Nephron progenitor cell (in vitro differentiated cells): ENCODE measurements around the gene RNASEH2C.
"Not testable (repeated sequence)": the region's sequence is repeated elsewhere in the genome, so short reads cannot be mapped to it uniquely, and the experiment has no call there.

ENCODE experiments used
- DNase-seq: peaks from one replicate; pipeline ENCODE4 v3.0.0; 2021
- H3K27ac Mint-ChIP-seq: 2 replicates; pipeline ENCODE4 v1.8.0; 2021; ENCODE audit warnings: mild to moderate bottlenecking, moderate library complexity, mixed read lengths
- H3K27me3 Mint-ChIP-seq: 2 replicates; pipeline ENCODE4 v1.8.0; 2021; ENCODE audit warnings: mild to moderate bottlenecking, low read depth, mixed read lengths; ENCODE audit not compliant: poor library complexity
- H3K36me3 Mint-ChIP-seq: 2 replicates; pipeline ENCODE4 v1.8.0; 2021; ENCODE audit warnings: low read depth, mixed read lengths
- H3K4me1 Mint-ChIP-seq: 2 replicates; pipeline ENCODE4 v1.8.0; 2021; ENCODE audit warnings: mixed read lengths
- H3K4me3 Mint-ChIP-seq: 2 replicates; pipeline ENCODE4 v1.8.0; 2021; ENCODE audit warnings: mild to moderate bottlenecking, moderate library complexity, mixed read lengths
- H3K9me3 Mint-ChIP-seq: 2 replicates; pipeline ENCODE4 v1.8.0; 2021; ENCODE audit warnings: mild to moderate bottlenecking, moderate library complexity, mixed read lengths
- TF ChIP-seq, protein P1 (sequence below): fragments of 200-600 bp; sonication (generic); IDR thresholded peaks from 2 replicates; pipeline ENCODE4 v1.5.0; 2021; ENCODE audit warnings: antibody characterized with exemption

RNASEH2C gene

GRCh38 chr11:65720211-65720934 is at the start of gene RNASEH2C:
RNASEH2C (minus strand) TSS chr11:65720798; CDS start chr11:65720758, 40 bp downstream.
- no peak within 1 kb of the TSS for H3K27ac Mint-ChIP-seq
- peaks cover 24% of the 10 kb centered on the region for H3K4me1 Mint-ChIP-seq
- H3K27me3 Mint-ChIP-seq: peaks cover 25% of the 10 kb centered on the region
- H3K9me3 Mint-ChIP-seq: no peaks in the 10 kb centered on the region
- DNase-seq: peak; percentile 77
- H3K36me3 Mint-ChIP-seq: peaks cover 23% of the 10 kb centered on the region
- H3K4me3 Mint-ChIP-seq: peak within 1 kb of the TSS; percentile 95
- TF ChIP-seq, protein P1, sequence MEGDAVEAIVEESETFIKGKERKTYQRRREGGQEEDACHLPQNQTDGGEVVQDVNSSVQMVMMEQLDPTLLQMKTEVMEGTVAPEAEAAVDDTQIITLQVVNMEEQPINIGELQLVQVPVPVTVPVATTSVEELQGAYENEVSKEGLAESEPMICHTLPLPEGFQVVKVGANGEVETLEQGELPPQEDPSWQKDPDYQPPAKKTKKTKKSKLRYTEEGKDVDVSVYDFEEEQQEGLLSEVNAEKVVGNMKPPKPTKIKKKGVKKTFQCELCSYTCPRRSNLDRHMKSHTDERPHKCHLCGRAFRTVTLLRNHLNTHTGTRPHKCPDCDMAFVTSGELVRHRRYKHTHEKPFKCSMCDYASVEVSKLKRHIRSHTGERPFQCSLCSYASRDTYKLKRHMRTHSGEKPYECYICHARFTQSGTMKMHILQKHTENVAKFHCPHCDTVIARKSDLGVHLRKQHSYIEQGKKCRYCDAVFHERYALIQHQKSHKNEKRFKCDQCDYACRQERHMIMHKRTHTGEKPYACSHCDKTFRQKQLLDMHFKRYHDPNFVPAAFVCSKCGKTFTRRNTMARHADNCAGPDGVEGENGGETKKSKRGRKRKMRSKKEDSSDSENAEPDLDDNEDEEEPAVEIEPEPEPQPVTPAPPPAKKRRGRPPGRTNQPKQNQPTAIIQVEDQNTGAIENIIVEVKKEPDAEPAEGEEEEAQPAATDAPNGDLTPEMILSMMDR: no peak

DNA sequence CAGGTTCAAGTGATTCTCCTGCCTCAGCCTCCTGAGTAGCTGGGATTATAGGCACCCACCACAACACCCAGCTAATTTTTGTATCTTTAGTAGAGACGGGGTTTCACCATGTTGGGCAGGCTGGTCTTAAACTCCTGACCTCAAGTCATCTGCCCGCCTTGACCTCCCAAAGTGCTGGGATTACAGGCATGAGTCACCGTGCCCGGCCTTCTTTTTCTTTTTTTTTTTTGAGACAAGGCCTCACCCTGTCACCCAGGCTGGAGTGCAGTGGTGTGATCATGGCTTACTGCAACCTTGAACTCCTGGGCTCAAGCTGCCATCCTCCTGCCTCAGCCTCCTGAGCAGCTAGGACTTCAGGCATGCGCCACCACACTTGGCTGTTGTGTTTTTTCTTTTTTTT is 47.2 kb upstream of the RNASEH2C start:
- H3K27ac Mint-ChIP-seq, DNase-seq, H3K36me3 Mint-ChIP-seq, H3K4me3 Mint-ChIP-seq, H3K4me1 Mint-ChIP-seq: not testable (repeated sequence)
- H3K27me3 Mint-ChIP-seq: peaks cover 11% of the 10 kb centered on the region
- H3K9me3 Mint-ChIP-seq: peaks cover 31% of the 10 kb centered on the region

GRCh38 chr11:65767406-65767805 is 46.8 kb upstream of the RNASEH2C start:
- Mint-ChIP-seq H3K27me3 (peaks cover 11% of the 10 kb centered on the region), H3K36me3 (peaks cover 5% of the 10 kb centered on the region), H3K9me3 (peaks cover 31% of the 10 kb centered on the region), H3K4me3 (no peak overlapping the region), H3K27ac (no peak overlapping the region), H3K4me1 (peaks cover 5% of the 10 kb centered on the region)
- TF ChIP-seq, protein P1: no peak
- DNase-seq: no peak

DNA sequence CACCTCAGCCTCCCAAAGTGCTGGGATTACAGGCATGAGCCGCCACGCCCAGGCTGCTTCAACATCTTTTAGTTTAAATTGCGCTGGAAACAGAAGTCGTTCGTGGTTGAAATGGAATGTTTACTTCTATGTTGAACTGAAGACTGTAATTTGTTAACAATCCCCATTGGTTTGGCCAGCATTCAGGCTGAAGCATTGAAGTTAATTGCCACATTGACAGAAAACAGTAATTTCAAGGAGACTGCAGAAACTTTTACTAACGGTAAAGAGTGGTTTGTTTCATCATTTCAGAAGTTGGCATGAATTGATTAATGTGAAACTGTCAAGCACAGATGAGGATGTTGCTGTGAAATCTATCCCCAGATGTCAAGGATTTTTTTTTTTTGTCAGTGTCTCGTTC is 45.9 kb upstream of the RNASEH2C start:
- peaks cover 38% of the 10 kb centered on the region for H3K9me3 Mint-ChIP-seq
- H3K4me3 Mint-ChIP-seq: no peak overlapping the region
- H3K27me3 Mint-ChIP-seq: peaks cover 17% of the 10 kb centered on the region
- no peak for DNase-seq
- no peak overlapping the region for H3K27ac Mint-ChIP-seq
- peaks cover 7% of the 10 kb centered on the region for H3K36me3 Mint-ChIP-seq
- TF ChIP-seq, protein P1: no peak
- peaks cover 4% of the 10 kb centered on the region for H3K4me1 Mint-ChIP-seq

- no peak for DNase-seq
- H3K4me1 Mint-ChIP-seq: no peaks in the 10 kb centered on the region
- H3K27me3 Mint-ChIP-seq: peaks cover 17% of the 10 kb centered on the region
- no peak overlapping the region for H3K27ac Mint-ChIP-seq
- no peak overlapping the region for H3K4me3 Mint-ChIP-seq
- peaks cover 36% of the 10 kb centered on the region for H3K9me3 Mint-ChIP-seq
- peaks cover 5% of the 10 kb centered on the region for H3K36me3 Mint-ChIP-seq
- TF ChIP-seq, protein P1: no peak
These were observed 43.8 kb upstream of the RNASEH2C start for GRCh38 chr11:65764434-65764833.

DNA sequence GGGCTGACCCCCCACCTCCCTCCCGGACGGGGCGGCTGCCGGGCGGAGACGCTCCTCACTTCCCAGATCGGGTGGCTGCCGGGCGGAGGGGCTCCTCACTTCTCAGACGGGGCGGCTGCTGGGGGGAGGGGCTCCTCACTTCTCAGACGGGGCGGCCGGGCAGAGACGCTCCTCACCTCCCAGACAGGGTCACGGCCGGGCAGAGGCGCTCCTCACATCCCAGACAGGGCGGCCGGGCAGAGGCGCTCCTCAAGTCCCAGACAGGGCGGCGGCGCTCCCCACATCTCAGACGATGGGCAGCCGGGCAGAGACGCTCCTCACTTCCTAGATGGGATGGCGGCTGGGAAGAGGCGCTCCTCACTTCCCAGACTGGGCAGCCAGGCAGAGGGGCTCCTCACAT is 42.2 kb upstream of the RNASEH2C start:
- not testable (repeated sequence) for H3K27ac Mint-ChIP-seq, H3K4me1 Mint-ChIP-seq, DNase-seq, H3K4me3 Mint-ChIP-seq, H3K36me3 Mint-ChIP-seq
- H3K27me3 Mint-ChIP-seq: peaks cover 21% of the 10 kb centered on the region
- H3K9me3 Mint-ChIP-seq: peaks cover 29% of the 10 kb centered on the region

GRCh38 chr11:65762169-65762568 is 41.6 kb upstream of the RNASEH2C start:
- not testable (repeated sequence) for H3K4me1 Mint-ChIP-seq, DNase-seq, H3K36me3 Mint-ChIP-seq, H3K4me3 Mint-ChIP-seq, H3K27ac Mint-ChIP-seq
- Mint-ChIP-seq H3K9me3 (peaks cover 35% of the 10 kb centered on the region), H3K27me3 (peaks cover 26% of the 10 kb centered on the region)
